Measurements from ENCODE around the gene KRT20.
A peak's percentile ranks its signal among the peaks of the same experiment; 100 is the strongest.
"Not testable (repeated sequence)": the region's sequence is repeated elsewhere in the genome, so short reads cannot be mapped to it uniquely, and the experiment has no call there.

The KRT20 gene

GRCh38 chr17:40900809-40901356, 15.8 kb upstream of the KRT20 start:
- no peak for DNase-seq (ENCODE audit: low read depth)

DNA sequence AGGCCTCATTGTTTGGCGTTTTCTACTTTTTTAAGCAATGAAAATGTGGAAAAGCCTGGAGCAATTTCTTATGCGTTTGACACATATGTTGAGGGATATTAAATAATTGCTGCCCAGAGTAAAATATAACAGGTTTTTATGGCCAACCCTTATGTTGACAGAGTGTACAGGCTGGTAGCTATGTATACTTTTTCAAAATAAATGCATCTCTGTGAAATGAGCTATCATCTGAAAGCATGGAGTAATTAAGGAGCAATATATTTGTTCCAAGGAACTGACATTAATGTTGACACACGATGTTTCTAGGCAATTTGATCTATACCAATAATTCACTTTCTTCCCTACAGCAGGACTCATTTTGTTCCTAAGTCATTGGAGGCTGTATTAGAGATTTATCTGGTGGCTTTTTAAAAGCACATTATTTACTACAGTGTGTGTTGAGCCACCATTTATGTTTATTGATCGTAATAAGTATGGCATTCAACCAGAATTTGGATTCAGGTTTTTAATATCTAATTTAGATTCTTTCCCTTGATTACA, 11.9 kb upstream of the KRT20 start:
- DNase-seq (ENCODE audit: low read depth): no peak

DNA sequence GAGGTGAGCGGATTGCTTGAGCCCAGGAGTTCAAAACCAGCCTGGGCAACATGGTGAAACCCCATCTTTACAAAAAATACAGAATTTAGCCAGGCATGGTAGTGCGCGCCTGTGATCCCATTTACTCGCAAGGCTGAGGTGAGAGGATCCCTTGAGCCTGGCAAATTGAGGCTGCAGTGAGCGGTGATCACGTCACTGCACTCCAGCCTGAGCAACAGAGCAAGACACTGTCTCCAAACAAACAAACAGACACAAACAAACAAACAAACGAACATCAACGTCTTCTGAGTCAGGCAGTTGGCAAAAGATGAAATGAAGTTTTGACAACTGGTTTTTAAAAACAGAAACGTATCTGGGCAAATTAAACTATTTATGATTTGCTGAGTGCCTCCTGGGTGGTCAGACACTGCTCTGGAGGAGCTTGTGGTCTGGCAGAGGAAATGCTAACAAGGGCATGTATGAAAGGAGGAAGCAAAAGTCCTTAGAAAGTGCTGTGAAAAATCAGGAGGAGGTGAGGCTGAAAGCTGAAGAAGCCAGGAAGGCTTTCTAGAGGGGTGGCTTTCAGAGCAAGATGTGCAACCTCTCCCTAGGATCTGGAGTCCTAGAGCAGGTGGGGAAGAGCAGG, 10.2 kb upstream of the KRT20 start:
- no peak for DNase-seq (ENCODE audit: low read depth)

- no peak for DNase-seq (ENCODE audit: low read depth)
Measured at GRCh38 chr17:40888196-40888720, 3.2 kb upstream of the KRT20 start.

GRCh38 chr17:40886090-40886489, 1.0 kb upstream of the KRT20 start:
- no peak for DNase-seq (ENCODE audit: low read depth)

DNA sequence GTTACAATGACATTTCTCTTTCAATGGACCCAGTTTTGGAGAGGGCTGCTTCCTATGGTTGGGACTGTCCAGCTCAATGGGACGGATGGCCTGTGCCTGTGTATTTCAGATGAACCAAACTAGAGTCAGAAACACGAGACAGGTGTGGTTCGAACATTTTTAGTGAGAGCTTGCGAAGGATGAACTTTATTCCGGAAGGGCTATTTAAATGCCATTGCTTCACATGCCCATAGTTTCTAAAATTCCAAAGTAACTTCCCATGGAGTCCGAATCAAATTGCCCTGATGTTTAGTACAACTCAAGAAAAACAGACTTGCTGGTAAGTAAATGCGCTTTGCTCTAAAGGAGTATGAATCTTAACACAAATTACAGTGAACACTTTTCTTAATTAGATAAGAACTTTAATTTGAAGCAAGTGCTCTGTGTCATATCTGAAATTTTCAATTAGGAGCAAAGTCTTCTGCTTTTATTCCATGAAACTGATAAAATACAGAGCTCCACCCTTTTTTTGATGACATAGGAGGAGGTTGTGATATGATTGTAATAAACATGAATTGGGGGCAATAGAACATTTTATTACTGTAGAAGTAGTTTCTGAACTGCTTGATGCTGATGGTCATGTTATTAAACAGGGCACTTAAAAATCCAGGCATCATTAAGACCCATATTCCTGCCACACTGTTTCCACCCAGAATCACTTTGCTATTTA, 1.3 kb downstream of the KRT20 start:
- DNase-seq (ENCODE audit: low read depth): no peak

DNA sequence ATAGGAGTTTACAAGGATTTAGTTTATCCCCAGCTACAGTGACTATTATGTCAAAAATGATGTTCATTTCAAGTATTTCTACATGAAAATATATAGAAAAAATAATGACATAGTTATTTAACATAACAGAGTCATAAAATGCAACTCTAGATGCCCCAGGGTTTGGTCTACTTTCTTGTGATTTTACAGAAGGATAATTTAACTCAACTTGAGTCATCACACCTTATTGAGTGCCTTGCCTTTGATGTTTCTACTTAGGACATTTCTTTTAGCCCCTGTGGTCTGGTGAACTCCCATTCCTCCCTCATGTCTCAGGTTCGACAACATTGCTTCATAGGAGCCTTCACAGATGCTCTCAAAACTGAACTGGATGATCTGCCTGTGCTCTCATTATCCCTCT, 2.0 kb downstream of the KRT20 start:
- no peak for DNase-seq (ENCODE audit: low read depth)

DNA sequence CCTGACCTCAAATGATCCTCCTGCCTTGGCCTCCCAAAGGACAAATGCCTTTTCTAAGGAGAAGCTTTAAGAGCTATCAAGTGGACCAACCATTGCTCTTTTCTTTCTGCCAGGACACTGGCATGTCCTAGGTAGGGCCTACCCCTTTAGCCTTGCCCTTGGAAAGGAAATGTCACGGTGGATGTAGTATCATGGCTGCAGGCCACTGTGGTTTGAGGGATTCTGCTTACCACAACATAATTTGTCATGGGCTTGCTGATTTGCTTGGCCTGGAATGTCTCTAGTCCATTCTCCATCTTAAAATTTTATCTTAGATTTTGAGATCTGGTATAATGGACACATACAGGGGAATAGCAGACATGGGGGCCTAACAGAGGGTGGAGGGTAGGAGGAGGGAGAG, 6.0 kb downstream of the KRT20 start:
- no peak for DNase-seq (ENCODE audit: low read depth)

- DNase-seq (ENCODE audit: low read depth): no peak
Measured at GRCh38 chr17:40878044-40878443, 7.0 kb downstream of the KRT20 start.

DNA sequence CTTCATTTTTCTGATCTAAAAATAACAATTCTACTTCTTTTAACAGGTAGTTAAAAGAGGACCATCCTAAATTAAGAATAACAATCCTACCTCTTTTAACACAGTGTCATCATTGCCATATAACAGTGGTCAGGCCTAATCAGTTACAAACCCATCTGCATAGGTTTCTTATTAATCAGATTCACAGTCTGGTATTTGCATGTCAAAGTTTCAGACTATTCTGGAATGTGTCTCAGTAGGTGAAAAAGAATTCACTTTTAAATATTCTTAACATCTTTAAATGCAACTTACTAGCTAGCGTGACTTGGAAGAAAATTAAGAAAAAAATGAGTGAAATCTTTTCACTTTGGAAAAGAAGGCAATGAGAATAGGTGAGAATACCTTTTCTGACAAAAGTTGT, 11.2 kb downstream of the KRT20 start:
- DNase-seq (ENCODE audit: low read depth): no peak

DNA sequence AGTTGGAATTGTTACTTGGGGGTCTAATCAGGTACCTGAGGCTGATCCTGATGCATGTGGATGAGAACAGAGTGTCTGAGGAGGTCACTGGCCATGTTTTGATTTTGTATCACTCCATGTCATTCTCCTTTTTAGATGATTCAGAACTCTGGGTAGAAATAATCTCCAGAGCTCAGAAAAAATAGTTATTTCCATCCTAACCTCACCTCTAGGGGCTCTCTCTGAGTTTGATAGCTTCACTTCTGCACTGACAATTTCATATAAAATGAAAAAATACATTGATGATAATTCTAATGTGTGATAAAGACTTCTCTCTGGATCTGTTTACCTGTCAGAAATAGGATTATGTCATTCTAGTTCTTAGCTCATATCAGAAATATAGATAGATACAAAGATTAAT, 11.8 kb downstream of the KRT20 start:
- DNase-seq (ENCODE audit: low read depth): no peak

DNA sequence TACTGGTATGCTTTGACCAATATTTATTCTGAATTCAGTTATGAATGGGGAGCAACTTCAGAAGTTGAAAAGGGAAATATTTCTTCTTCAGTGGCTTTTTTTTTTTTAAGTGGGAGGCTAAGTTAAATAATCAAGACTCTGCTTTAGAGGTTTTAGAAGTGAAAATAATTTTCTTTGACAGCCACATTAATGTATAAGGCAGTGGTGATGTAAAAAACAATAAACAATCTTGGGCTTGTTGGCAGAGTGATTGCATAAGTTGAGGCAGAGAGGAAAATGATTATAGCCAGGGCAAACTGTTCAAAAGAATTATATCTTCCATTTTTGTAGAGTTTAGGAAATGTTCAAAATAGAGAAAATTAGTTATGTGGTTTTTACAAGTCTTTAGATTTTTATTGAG, 12.6 kb downstream of the KRT20 start:
- peak; percentile 11 for DNase-seq (ENCODE audit: low read depth)

- no peak for DNase-seq (ENCODE audit: low read depth)
Measured at GRCh38 chr17:40871316-40871715, 13.7 kb downstream of the KRT20 start.

DNA sequence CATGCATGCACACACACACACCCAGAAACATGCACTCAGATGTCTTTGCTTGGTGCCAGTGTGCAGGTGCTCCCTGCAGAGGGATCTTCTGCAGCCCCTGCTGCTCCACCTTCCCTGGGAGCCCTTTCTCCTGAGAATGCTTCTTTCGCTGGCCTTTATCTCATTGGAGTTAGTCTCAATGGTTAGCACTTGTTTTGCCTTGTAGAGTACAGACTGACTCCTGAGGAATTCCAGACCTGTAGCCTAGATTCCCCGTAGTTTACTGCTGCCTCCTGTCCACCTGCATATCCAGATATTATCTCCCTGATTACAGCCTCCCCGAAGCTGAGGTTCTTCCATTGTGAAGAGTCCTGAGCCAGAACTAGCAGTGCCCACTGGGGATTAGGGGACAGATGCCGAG, 14.9 kb downstream of the KRT20 start:
- DNase-seq (ENCODE audit: low read depth): no peak

DNA sequence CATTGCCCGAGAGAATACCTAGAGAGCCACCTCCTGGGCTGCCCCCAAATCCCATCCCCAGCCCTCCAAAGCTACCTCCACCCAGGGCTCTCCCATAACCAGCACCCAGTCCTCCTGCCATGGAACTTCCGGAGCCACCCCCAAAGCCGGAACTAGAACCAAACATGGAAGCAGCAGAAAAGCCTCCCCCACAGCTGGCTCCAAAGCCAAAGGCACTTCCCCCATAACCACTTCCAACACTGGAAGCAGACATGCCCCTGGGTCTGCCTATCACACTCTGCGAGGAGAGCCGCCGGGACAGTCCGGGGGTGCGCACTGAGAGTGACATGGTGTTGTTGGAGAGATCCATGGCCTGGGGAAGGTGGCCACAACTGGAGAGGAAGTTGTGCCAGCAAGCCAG, 18.2 kb downstream of the KRT20 start, which contains the start of gene KRT12:
Gene KRT12, minus strand, starts transcription at position 386 of the 400 bp plus-strand sequence. Its CDS starts 37 bp downstream, at position 349.
- DNase-seq (ENCODE audit: low read depth): no peak

DNA sequence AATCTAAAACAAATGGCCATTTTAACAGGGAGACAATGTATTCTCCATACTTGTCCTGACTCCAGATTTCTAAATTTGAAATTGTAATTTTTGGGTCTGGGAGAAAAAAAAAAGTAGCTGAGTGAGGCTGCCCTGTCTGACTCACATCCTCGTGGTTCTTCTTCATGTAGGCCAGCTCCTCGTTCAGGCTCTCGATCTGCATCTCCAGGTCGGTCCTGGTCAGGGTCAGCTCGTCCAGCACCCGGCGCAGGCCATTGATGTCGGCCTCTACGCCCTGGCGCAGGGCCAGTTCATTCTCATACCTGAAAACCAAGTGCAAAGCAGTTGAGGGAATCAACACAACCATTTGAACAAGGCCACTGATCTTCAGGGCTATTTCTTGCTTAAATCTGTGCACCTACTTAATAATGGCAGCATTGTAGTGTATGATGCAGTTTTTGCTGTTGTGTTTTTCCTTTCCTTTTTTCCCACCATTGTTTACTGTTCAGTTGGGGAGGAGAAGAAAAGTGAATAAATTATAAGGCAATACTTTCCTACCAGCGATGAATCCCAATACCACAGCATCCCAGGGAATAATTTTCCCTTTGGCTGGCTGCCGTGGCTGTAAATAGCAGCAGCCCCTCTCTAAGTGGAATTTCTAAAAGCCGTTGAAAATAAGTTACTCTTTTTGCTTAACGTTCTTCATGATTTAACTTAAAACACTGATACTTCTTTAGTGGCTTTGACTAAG, 20.2 kb downstream of the KRT20 start:
- DNase-seq (ENCODE audit: low read depth): no peak

GRCh38 chr17:40862985-40863733, 21.9 kb downstream of the KRT20 start:
- DNase-seq (ENCODE audit: low read depth): no peak

- no peak for DNase-seq (ENCODE audit: low read depth)
Measured at GRCh38 chr17:40859536-40859935, 25.5 kb downstream of the KRT20 start.

DNA sequence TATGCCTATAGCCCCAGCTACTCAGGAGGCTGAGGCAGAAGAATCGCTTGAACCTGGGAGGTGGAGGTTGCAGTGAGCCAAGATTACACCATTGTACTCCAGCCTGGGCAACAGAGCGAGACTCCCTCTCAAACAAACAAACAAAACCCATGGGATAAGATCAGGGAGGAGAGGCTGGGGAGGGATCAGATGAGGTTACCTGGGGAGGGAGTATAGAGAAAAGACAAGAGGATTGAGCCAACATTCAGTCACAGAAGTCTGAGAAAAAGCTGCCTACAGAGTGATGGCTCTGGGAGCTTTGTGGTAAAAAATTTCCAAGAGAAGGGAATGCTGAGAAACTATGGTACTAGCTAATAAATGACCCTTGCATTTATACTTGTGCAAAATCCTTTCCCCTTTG, 26.4 kb downstream of the KRT20 start:
- DNase-seq (ENCODE audit: low read depth): not testable (repeated sequence)

GRCh38 chr17:40857535-40857934, 27.5 kb downstream of the KRT20 start:
- peak; percentile 77 for DNase-seq (ENCODE audit: low read depth)

- peak; percentile 77 for DNase-seq (ENCODE audit: low read depth)
Measured at GRCh38 chr17:40854175-40854814, 30.7 kb downstream of the KRT20 start.
